Bronchial epithelial cell (primary cell): ENCODE results near the gene GRK6. TPM values are rescaled to one million over a fixed set of nuclear protein-coding genes. Genes with fewer than 3 reads are reported as not detected.

Experiments
- DNase-seq: peaks from one replicate; pipeline ENCODE4 v3.0.0-alpha.2; 2010; ENCODE audit warnings: low read depth
- FAIRE-seq: peaks from 2 replicates; lab custom pipeline; 2011; peaks lifted over from hg19 to GRCh38; lab: Jason Lieb, UNC
- H3K27me3 ChIP-seq: 2 replicates; pipeline ENCODE4 v1.5.1; 2011; ENCODE audit warnings: low read length; ENCODE audit not compliant: control insufficient read depth, insufficient read depth
- H3K36me3 ChIP-seq: 2 replicates; pipeline ENCODE4 v1.5.1; 2011; ENCODE audit warnings: low read length; ENCODE audit not compliant: control insufficient read depth, insufficient read depth
- H3K4me3 ChIP-seq: 2 replicates; pipeline ENCODE4 v1.5.1; 2011; ENCODE audit warnings: mild to moderate bottlenecking, low read depth, low read length, control low read depth
- total RNA-seq: library from RNA; depleted of rRNA; stranded (reverse); fragments of >200 nt; gene quantifications from 2 replicates; pipeline ENCODE4 v1.2.1, GENCODE V29; 2014
- TF ChIP-seq, protein P1 (sequence below): IDR thresholded peaks from 2 replicates; pipeline ENCODE4 v1.5.1; 2011; ENCODE audit warnings: mild to moderate bottlenecking, moderate library complexity, low read length, control low read depth, inconsistent platforms; ENCODE audit not compliant: insufficient read depth, severe bottlenecking

Gene GRK6
- total RNA-seq, 1 donor from 2014 or later = 22.9 TPM

DNA sequence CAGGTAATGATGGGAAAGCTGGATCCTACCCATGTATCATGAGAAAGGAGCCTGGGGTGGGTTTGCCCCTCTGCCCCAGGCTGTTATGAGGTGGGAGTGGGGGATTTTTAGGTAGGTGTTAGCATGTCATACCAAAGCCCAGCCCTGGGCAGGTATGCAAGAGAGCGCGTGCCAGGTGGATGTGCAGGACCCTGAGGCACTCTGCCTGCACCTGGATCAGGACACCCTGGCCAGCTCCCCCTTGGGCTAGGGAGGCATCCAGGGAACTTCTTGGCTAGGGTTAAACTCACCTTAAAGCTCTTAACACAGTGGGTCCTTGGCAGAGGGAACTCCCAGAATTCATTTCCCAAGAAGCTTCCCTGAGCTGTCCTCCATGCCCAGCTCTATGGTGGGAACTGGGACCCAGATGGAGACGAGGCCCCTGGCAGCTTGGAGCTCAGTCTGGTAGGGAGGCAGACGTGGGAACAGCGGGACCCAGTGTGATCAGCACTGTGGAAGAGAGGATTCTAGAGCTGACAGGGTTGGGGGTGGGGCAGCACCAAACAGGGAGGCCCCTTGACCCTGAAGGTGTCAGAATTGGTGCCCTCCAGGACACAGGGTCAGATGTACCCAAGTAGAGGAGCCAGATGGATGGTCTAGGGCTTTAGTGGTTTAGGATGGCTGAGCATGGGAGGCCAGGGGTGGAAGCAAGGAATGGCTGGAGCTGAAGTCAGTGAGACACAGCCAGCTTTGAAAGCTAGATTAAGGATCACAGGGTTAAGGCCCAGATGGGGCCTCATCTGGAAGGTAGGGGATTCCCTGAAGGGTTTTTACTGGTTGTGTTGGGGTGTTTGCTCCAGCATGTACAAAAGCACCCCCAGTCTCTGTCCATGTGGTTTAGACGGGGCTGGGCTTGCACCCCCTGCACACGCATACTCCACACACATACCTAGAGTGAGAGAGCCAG, 17.9 kb downstream of the GRK6 start:
- FAIRE-seq = peak; percentile 72
- Histone ChIP-seq H3K4me3 (no peak overlapping the region), H3K27me3 (no peaks in the 10 kb centered on the region), H3K36me3 (no peaks in the 10 kb centered on the region)
- DNase-seq = no peak
- TF ChIP-seq, protein P1, sequence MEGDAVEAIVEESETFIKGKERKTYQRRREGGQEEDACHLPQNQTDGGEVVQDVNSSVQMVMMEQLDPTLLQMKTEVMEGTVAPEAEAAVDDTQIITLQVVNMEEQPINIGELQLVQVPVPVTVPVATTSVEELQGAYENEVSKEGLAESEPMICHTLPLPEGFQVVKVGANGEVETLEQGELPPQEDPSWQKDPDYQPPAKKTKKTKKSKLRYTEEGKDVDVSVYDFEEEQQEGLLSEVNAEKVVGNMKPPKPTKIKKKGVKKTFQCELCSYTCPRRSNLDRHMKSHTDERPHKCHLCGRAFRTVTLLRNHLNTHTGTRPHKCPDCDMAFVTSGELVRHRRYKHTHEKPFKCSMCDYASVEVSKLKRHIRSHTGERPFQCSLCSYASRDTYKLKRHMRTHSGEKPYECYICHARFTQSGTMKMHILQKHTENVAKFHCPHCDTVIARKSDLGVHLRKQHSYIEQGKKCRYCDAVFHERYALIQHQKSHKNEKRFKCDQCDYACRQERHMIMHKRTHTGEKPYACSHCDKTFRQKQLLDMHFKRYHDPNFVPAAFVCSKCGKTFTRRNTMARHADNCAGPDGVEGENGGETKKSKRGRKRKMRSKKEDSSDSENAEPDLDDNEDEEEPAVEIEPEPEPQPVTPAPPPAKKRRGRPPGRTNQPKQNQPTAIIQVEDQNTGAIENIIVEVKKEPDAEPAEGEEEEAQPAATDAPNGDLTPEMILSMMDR = no peak

DNA sequence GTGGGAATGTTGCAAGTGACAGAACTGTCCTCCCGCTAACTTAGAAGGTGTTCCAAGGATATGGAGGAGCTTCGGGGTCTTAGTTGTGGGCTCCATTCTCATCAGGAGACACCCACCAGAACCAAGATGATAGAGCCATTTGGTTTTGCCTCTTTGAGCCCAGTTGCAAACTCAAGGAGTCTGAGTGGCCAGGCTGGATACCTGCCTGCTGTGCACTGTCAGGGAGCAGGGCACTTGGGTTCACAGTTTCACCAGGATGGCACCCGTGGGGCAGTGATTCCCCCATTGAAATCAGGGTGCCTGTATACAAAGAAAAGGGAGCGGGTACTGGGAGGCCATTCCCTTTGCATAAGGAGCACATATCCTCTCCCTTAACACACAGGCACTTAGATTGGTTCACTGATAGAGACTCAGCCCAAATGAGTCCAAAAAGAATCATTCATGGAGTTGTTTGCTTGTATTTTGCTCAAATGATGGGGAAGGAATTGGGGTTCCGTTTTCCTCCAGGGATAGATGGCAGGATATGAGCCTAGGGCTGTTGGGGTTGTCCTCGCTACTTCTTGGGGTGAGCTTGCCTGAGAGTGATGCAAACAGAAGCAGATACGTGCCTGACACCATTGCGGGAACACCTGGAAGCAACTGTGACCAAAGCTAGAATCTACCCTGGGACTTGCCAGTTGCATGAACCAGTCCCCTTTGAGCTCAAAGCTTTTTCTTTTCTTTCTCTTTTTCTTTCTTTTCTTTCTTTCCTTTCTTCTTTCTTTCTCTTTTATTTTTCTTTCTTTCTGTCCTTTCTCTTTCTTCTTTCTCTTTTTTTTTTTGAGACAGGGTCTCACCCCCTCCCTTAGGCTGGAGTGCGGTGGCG, 18.8 kb downstream of the GRK6 start:
- DNase-seq (no peak), FAIRE-seq (no peak)
- TF ChIP-seq, protein P1 = no peak
- Histone ChIP-seq H3K27me3 (no peaks in the 10 kb centered on the region), H3K36me3 (no peaks in the 10 kb centered on the region), H3K4me3 (no peak overlapping the region)

DNA sequence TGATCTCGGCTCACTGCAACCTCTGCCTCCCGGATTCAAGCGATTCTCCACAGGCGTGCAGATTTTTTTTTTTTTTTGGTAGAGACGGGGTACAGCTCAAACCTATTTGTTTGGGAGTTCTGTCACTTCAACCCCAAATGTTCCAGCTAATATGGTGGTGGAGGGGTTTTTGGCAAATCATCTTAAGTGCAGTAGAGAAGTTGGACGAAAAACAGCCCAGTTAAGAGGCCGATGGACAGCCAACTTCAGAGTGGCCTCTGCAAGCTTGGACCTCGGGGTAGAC, 19.4 kb downstream of the GRK6 start:
- H3K27me3 ChIP-seq = no peaks in the 10 kb centered on the region
- TF ChIP-seq, protein P1 = no peak
- no peaks in the 10 kb centered on the region for H3K36me3 ChIP-seq
- H3K4me3 ChIP-seq = no peak overlapping the region
- DNase-seq = no peak
- FAIRE-seq = no peak

DNA sequence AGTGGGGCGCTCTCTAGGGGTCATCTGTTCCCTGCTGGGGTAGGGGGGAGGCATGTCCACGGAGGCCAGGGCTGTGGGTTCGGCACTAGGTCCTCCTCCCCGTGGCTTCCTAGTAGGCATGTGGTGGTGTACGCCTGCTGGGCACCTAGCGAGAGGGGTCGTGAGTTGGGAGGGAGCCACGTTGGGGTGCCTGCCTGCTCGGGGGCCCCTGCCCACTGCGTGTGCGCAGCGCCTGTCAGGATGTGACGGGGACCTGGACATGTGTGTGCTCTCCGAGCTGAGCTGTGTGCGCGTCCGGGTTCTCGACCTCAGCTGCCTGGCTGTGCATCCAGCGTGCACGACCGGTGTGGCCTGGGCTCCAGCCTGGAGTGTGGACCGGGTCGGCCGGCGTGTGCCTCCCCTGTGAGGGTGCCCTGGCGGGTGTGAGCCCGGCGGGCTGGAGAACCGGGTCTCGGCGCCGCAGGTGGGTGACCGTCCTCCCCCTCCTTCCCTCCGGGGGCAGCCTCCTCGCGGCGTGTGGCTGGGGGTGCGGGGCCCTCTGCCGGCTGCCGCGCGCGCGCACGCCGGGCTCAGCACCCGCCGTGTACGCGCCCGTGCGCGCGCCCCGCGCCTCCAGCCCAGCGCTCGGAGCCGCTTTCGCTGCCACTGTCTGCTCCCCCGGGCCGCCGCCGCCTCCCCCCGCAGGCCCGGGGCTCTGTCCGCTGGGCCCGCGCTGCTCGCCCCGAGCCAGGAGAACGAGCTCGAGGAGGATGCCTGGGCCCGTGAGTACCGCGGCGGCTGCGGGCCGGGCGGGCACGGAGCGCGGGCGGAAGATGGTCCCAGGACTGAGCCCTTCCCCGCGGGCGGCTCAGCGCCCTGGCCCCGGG, 20.0 kb downstream of the GRK6 start, which contains the start of gene PRR7:
PRR7 (plus strand) TSS at position 615 of the 866 bp plus-strand sequence. CDS start 8,254 bp downstream, outside the sequence.
- no peak for FAIRE-seq
- Histone ChIP-seq H3K27me3 (no peaks in the 10 kb centered on the region), H3K36me3 (no peaks in the 10 kb centered on the region), H3K4me3 (peak within 1 kb of the TSS; percentile 48)
- DNase-seq = no peak
- TF ChIP-seq, protein P1 = no peak

DNA sequence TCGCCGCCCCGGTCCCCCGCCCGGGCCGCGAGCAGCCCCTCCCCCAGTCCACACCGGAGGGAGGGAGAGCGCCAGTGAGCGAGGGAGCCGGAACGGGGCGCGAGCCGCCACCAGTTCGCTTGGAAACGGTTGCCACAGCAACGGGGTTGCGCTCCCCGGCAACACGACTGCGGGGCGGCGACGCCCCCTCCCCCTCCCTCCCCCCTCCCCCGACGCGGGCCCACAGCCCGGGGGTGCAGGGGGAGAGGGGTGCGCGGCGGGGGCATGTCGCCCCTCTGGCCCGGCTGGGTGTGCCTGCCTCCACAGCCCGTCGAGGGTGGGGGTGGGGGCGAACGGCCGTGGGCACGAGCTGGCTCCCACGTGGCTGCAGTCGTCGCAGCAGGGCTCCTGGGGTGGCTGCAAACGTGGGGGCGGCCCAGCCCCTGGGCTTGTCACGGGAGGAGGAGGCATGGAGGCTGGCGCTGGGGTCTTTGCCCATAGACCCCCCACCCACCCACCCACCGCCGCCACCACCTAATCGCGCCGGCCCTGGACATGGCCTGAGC, 20.7 kb downstream of the GRK6 start:
- H3K27me3 ChIP-seq = no peaks in the 10 kb centered on the region
- no peaks in the 10 kb centered on the region for H3K36me3 ChIP-seq
- FAIRE-seq (no peak), DNase-seq (no peak)
- peak overlapping the region; percentile 48 for H3K4me3 ChIP-seq
- TF ChIP-seq, protein P1 = no peak
